GM12874 (cell line): ENCODE results near the gene METTL15.

Experiments
- CTCF ChIP-seq: IDR thresholded peaks from 2 replicates; pipeline ENCODE4 v1.5.1; 2011; ENCODE audit warnings: low read depth, mild to moderate bottlenecking, control low read depth, low read length, moderate library complexity; ENCODE audit not compliant: insufficient read depth

Gene METTL15

GRCh38 chr11:28169816-28170215 is 61.6 kb downstream of the METTL15 start:
- TF ChIP-seq CTCF, result no peak

GRCh38 chr11:28170759-28171158 is 62.6 kb downstream of the METTL15 start:
- no peak for TF ChIP-seq CTCF

GRCh38 chr11:28176351-28176750 is 68.2 kb downstream of the METTL15 start:
- TF ChIP-seq CTCF, result no peak

GRCh38 chr11:28195449-28195848 is 87.3 kb downstream of the METTL15 start:
- no peak for TF ChIP-seq CTCF

GRCh38 chr11:28209906-28210305 is 101.7 kb downstream of the METTL15 start:
- no peak for TF ChIP-seq CTCF

- no peak for TF ChIP-seq CTCF
Measured at GRCh38 chr11:28223577-28223976, 115.4 kb downstream of the METTL15 start.

GRCh38 chr11:28223994-28224393 is 115.8 kb downstream of the METTL15 start:
- no peak for TF ChIP-seq CTCF

GRCh38 chr11:28227460-28227859 is 119.3 kb downstream of the METTL15 start:
- no peak for TF ChIP-seq CTCF
